Epithelial cell of esophagus (primary cell): ENCODE data around the gene TCP11.

ENCODE experiments used
- DNase-seq: peaks from one replicate; pipeline ENCODE4 v3.0.0; 2010; ENCODE audit warnings: low read depth
- H3K4me3 ChIP-seq: 2 replicates; pipeline ENCODE4 v1.5.1; 2011; ENCODE audit warnings: mild to moderate bottlenecking, low read length, control low read depth
- CTCF ChIP-seq: IDR thresholded peaks from 2 replicates; pipeline ENCODE4 v1.5.1; 2011; ENCODE audit warnings: low read depth, mild to moderate bottlenecking, low read length, control low read depth, inconsistent platforms; ENCODE audit not compliant: insufficient read depth; ENCODE audit errors: missing control alignments

TCP11 gene

GRCh38 chr6:35178932-35179832 lies 38.0 kb upstream of the TCP11 start:
- no peak overlapping the region for H3K4me3 ChIP-seq
- no peak for TF ChIP-seq CTCF
- no peak for DNase-seq

DNA sequence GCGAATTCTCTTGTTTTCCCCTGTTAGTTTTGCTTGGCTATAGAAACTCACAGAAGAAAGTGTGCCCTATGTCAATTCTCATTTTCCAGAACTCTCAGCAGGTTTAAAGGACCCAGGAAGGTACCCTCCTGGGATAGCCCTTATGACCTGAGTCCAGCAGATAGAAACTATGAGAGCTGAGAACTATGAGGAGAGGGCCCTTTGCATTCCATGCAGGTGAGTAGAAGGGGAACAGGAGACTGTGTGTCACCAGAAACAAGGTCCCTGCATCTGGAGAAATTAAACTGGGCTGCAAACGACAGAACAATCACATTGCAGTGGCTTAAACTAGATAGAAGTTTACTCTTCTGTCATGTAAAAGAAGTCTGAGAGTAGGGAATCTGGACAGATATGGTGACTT lies 36.9 kb upstream of the TCP11 start:
- H3K4me3 ChIP-seq = no peak overlapping the region
- no peak for TF ChIP-seq CTCF
- DNase-seq = no peak

DNA sequence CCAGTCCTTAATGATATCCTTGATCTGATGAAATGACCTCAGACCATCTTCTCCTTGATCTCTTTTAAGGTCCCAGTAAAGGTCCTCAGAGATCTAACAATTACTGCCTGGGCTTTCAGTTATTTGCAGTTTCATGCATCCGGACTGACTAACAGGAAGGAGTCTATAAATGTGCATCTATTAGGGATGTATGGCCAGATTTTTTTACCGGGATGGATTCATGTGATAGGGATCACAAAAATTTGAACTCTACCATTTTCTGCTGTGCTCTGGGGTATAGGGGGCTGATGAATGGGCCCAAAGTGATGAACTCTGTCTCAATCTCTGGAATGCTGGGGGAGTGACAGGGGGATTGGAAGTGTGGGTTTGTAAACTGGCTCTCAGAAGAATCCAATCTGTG lies 36.5 kb upstream of the TCP11 start:
- DNase-seq = no peak
- no peak overlapping the region for H3K4me3 ChIP-seq
- no peak for TF ChIP-seq CTCF

DNA sequence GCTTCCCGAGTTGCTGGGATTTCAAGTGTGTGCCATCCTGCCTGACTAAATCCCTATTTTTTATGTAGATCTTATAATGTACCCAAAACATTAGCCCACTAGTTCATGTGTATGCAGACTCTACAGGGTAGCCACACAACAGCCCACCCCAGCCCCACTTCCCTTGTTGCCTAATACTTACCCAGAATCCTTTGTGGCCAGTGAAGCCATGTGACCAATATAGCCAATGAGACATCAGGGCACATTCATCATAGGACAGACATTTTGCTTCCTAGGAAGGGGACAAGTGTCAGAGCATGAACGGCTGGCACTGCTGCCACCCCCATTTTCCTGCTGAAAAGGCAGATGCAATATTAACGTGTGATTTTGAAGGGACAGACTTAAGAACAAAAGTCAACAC lies 36.0 kb upstream of the TCP11 start:
- no peak for TF ChIP-seq CTCF
- no peak overlapping the region for H3K4me3 ChIP-seq
- no peak for DNase-seq

GRCh38 chr6:35176301-35177024 lies 35.3 kb upstream of the TCP11 start:
- no peak for TF ChIP-seq CTCF
- no peak overlapping the region for H3K4me3 ChIP-seq
- DNase-seq = no peak

DNA sequence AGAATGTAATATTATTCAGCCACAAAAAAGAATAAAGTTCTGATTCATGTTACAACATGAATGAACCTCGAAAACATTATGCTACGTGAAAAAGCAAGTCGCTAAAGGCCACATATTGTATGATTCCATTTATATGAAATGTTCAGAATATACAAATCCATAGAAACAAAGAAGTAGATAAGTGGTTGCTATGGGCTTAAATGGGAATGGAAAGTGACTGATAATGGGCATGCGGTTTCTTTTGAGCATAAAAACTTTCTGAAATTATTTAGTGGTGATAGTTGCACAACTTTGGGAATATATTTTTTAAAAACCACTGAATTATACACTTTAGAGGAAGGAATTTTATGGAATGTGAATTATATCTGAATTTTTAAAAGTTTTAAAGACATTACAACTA lies 33.4 kb upstream of the TCP11 start:
- no peak overlapping the region for H3K4me3 ChIP-seq
- TF ChIP-seq CTCF = no peak
- no peak for DNase-seq

DNA sequence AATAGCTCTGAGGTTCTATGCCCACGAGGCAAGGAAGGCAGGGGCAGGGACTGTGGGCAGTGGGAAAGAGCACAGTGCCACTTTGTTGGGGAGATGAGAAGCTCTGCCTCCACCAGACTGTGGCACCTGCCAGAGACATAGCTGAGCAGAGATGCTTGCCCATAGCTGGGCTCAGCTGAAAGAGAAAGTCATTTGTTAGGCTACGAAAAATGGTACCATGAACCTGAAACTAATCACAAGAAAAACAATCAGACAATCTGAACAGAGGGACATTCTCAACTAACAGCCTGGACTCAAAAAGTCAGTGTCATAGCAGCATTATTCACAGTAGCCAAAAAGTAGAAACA lies 32.9 kb upstream of the TCP11 start:
- DNase-seq = no peak
- no peak for TF ChIP-seq CTCF
- H3K4me3 ChIP-seq = no peak overlapping the region
